K562 (cell line): Measurements from ENCODE around the gene AMZ1. TPM values are rescaled to one million over a fixed set of nuclear protein-coding genes. Genes with fewer than 3 reads are reported as not detected.

Experiments used
- ATAC-seq: fragments of 200-7000 bp; cut with Tn5 transposase; 3 replicates; pipeline ENCODE4 v1.9.1; 2020; ENCODE audit warnings: moderate library complexity
- BruUV-seq: library from RNA; stranded (reverse); fragments of 400-500 nt; replicated peaks from 2 replicates; lab custom pipeline; 2021; lab: Mats Ljungman, UMichigan
- CTCF ChIA-PET: fragments of 300-600 bp; formaldehyde crosslinking; extraction: SDS; loops from one replicate; lab custom pipeline; 2021; ENCODE audit warnings: low intra/inter-chr PET ratio; lab: Yijun Ruan, JAX
- POLR2A ChIA-PET: fragments of 300-600, 350-650 bp; sonication (Branson Sonifier 250); formaldehyde crosslinking; extraction: SDS; loops from one replicate; lab custom pipeline; 2021; ENCODE audit warnings: antibody characterized with exemption, inconsistent platforms; lab: Yijun Ruan, JAX
- DNase-seq, 4 experiments: peaks; one replicate each; pipeline versions ENCODE4 v3.0.0 to v3.0.0-alpha.2; 2011 to 2018; ENCODE audit warnings: low spot score in 3 of 4, mixed read lengths in 3 of 4; ENCODE audit errors: extremely low read depth in 1 of 4
- FAIRE-seq: peaks from 2 replicates; lab custom pipeline; 2011; peaks lifted over from hg19 to GRCh38; lab: Jason Lieb, UNC
- H2AFZ ChIP-seq: 2 replicates; pipeline ENCODE4 v1.6.0; 2011; ENCODE audit warnings: low read depth, low read length, control low read depth, inconsistent platforms
- H3K27ac ChIP-seq: fragments of 200-600 bp; 3 replicates; pipeline ENCODE4 v1.8.0; 2011; ENCODE audit warnings: low read depth, mild to moderate bottlenecking, control low read depth, inconsistent platforms, low read length, moderate library complexity, mixed read lengths; ENCODE audit errors: extremely low read depth
- H3K27me3 ChIP-seq, 2 experiments: fragments of 300-600 bp in 1 of 2; 2 replicates in 1 of 2; 3 replicates in 1 of 2; pipeline versions ENCODE4 v1.6.0 to v1.8.0; 2011; ENCODE audit warnings: inconsistent platforms in 2 of 2, low read length in 2 of 2, mild to moderate bottlenecking in 1 of 2, mixed read lengths in 1 of 2, moderate library complexity in 1 of 2; ENCODE audit not compliant: control insufficient read depth in 2 of 2, insufficient read depth in 2 of 2
- H3K36me3 ChIP-seq: fragments of 300-600 bp; 3 replicates; pipeline ENCODE4 v1.8.0; 2011; ENCODE audit warnings: mild to moderate bottlenecking, low read length, inconsistent platforms; ENCODE audit not compliant: control insufficient read depth, insufficient read depth
- H3K4me1 ChIP-seq, 2 experiments: fragments of 200-600 bp in 1 of 2; replicated peaks in 1 of 2; 2 replicates in 1 of 2; 3 replicates in 1 of 2; pipeline versions ENCODE4 v1.5.1 to v1.8.0; 2011; ENCODE audit warnings: inconsistent platforms in 2 of 2, low read length in 2 of 2, mild to moderate bottlenecking in 1 of 2, mixed read lengths in 1 of 2, moderate library complexity in 1 of 2; ENCODE audit not compliant: control insufficient read depth in 2 of 2, insufficient read depth in 2 of 2
- H3K4me2 ChIP-seq: 2 replicates; pipeline ENCODE4 v1.6.1; 2011; ENCODE audit warnings: low read length, control low read depth, inconsistent platforms, mixed read lengths; ENCODE audit not compliant: insufficient read depth
- H3K4me3 ChIP-seq: fragments of 200-600 bp; sonication (generic), shearing (Covaris generic); 2 replicates; pipeline ENCODE4 v1.5.1; 2016; ENCODE audit warnings: control low read depth, inconsistent platforms
- H3K79me2 ChIP-seq: fragments of 200-600 bp; 3 replicates; pipeline ENCODE4 v1.8.0; 2011; ENCODE audit warnings: low read length, inconsistent platforms; ENCODE audit not compliant: control insufficient read depth, insufficient read depth
- H3K9ac ChIP-seq, 2 experiments: 2 replicates each; pipeline versions ENCODE4 v1.6.0 to v1.6.1; 2011; ENCODE audit warnings: low read depth in 2 of 2, low read length in 2 of 2, control low read depth in 1 of 2, inconsistent platforms in 1 of 2, mild to moderate bottlenecking in 1 of 2, mixed read lengths in 1 of 2; ENCODE audit not compliant: insufficient read depth in 1 of 2
- H3K9me1 ChIP-seq: one replicate; pipeline ENCODE4 v1.6.0; 2011; ENCODE audit warnings: inconsistent platforms, mild to moderate bottlenecking, low read length, moderate library complexity; ENCODE audit not compliant: control insufficient read depth, insufficient read depth
- H3K9me3 ChIP-seq: replicated peaks from 2 replicates; pipeline ENCODE4 v1.5.1; 2011; ENCODE audit warnings: low read depth, low read length, inconsistent platforms; ENCODE audit not compliant: control insufficient read depth, insufficient read depth
- H4K20me1 ChIP-seq: replicated peaks from 2 replicates; pipeline ENCODE4 v1.6.1; 2011; ENCODE audit warnings: low read length, inconsistent platforms, mixed read lengths; ENCODE audit not compliant: control insufficient read depth, insufficient read depth
- CEBPB ChIP-seq: fragments of 450-650 bp; IDR thresholded peaks from 2 replicates; pipeline ENCODE4 v1.6.1; 2016; ENCODE audit warnings: missing genetic modification characterization, missing compliant biosample characterization
- E2F8 ChIP-seq: fragments of 450-650 bp; IDR thresholded peaks from 2 replicates; pipeline ENCODE4 v1.7.1; 2018; ENCODE audit warnings: mild to moderate bottlenecking, low read depth; ENCODE audit not compliant: partially characterized antibody
- GMEB1 ChIP-seq: fragments of 250-450 bp; sonication (Bioruptor Pico); IDR thresholded peaks from 2 replicates; pipeline ENCODE4 v1.4.0; 2020; ENCODE audit warnings: mild to moderate bottlenecking
- GTF2E2 ChIP-seq: fragments of 200-800 bp; sonication (Bioruptor generic); IDR thresholded peaks from 2 replicates; pipeline ENCODE4 v1.6.1; 2016; ENCODE audit warnings: missing genetic modification characterization, missing compliant biosample characterization
- LCOR ChIP-seq: sonication (generic); formaldehyde crosslinking; IDR thresholded peaks from 2 replicates; pipeline ENCODE4 v1.8.0; 2022; ENCODE audit warnings: mild to moderate bottlenecking, missing genetic modification reagents
- MTA3 ChIP-seq: fragments of 450-650 bp; formaldehyde crosslinking; IDR thresholded peaks from 2 replicates; pipeline ENCODE4 v1.6.1; 2017; ENCODE audit warnings: mild to moderate bottlenecking, borderline replicate concordance
- TAL1 ChIP-seq: fragments of 450-650 bp; IDR thresholded peaks from 2 replicates; pipeline ENCODE4 v1.6.1; 2016; ENCODE audit warnings: mild to moderate bottlenecking
- ZNF282 ChIP-seq: sonication (generic); formaldehyde crosslinking; IDR thresholded peaks from 2 replicates; pipeline ENCODE4 v1.8.1; 2023; ENCODE audit warnings: missing genetic modification reagents
- WGBS: fragments of 100-300 bp; shearing (Covaris generic); methylation state at CpG from one replicate; pipeline ENCODE4 v1.1.6; 2016; ENCODE audit warnings: low coverage, mixed read lengths; ENCODE audit not compliant: insufficient coverage; ENCODE audit errors: missing lambda C conversion rate; 5-methylcytosine and 5-hydroxymethylcytosine counted together
- in situ Hi-C: fragments of 300-500 bp; cut with MboI; formaldehyde crosslinking; loops from 4 replicates; pipeline ENCODE4 v1.15.0; 2018; ENCODE audit warnings: inconsistent platforms, mixed read lengths
- intact Hi-C: fragments of 100-400 bp; cut with micrococcal nuclease; formaldehyde crosslinking; loops from 2 replicates; pipeline ENCODE4 v1.14.2; 2022
- polyA plus RNA-seq, 8 experiments: library from polyadenylated mRNA; depleted of rRNA in 4 of 8; stranded (reverse) in 5 of 8; unstranded in 3 of 8; fragments of >200 nt; fragmentation: Nextera tagmentation in 2 of 8; fragmentation: Illumina TruSeq in 1 of 8; extraction: Ambion mirVana in 2 of 8; extraction: Trizol in 1 of 8; gene quantifications; 2 replicates each; pipeline versions ENCODE4 v1.2.1 to v1.2.3, GENCODE V29; 2011 to 2014; ENCODE audit warnings: inconsistent platforms in 1 of 8, missing spikeins in 1 of 8
- total RNA-seq, 7 experiments: library from RNA; depleted of rRNA in 6 of 7; stranded (reverse); fragments of >200 nt in 6 of 7; fragmentation: Illumina TruSeq in 2 of 7; extraction: Trizol in 2 of 7; gene quantifications; 2 replicates each; pipeline versions ENCODE4 v1.2.1 to v1.2.3, GENCODE V29; 2011 to 2021; ENCODE audit warnings: low replicate concordance in 1 of 7
- TF ChIP-seq, protein P1 (sequence below): fragments of 250-450 bp; sonication (Bioruptor Pico); IDR thresholded peaks from 2 replicates; pipeline ENCODE4 v1.4.0; 2020; ENCODE audit warnings: mild to moderate bottlenecking, moderate library complexity

Gene AMZ1
- total and polyA plus RNA-seq, 9 of the 15 experiments (the other 6 are each of a cell fraction or from before 2014, with no cell fraction given) = not detected

GRCh38 chr7:2701832-2702593 lies 14.0 kb downstream of the AMZ1 start:
- H3K79me2 ChIP-seq = no peaks in the 10 kb centered on the region
- no peaks in the 10 kb centered on the region for H3K9me1 ChIP-seq
- no peak overlapping the region for H2AFZ ChIP-seq
- H3K4me2 ChIP-seq = no peak overlapping the region
- in situ Hi-C loops (no loop called here), intact Hi-C loops (no loop called here)
- no peak overlapping the region for H3K4me3 ChIP-seq
- FAIRE-seq = no peak
- ChIA-PET POLR2A (interaction anchor here (0.7 to 1.5 kb wide), 4 partner anchors 10 to 1208 kb away, joined by 3 to 5 read pairs (median 3); partner anchors contain the start of gene IQCE), CTCF (no interaction called here)
- no peak for DNase-seq
- peaks cover 38 to 65% of the 10 kb centered on the region in 2 experiments; a peak in 4 of 5 replicates for H3K27me3 ChIP-seq
- no TSS peak for BruUV-seq
- no peaks in the 10 kb centered on the region for H3K36me3 ChIP-seq
- no peak overlapping the region; a peak in 1 of 4 replicates for H3K9ac ChIP-seq
- H4K20me1 ChIP-seq = peaks cover 7% of the 10 kb centered on the region; the same call in 1 of the 2 replicates
- H3K4me1 ChIP-seq = peaks cover 0 to 25% of the 10 kb centered on the region in 2 experiments; a peak in 1 of 5 replicates
- no peak overlapping the region for H3K27ac ChIP-seq
- H3K9me3 ChIP-seq = no peaks in the 10 kb centered on the region
- no peak for ATAC-seq
- WGBS = 6% methylated on average over 12 of the region's 12 CpGs
- no peak for TF ChIP-seq GMEB1 (CRISPR knock-in tag)
- no peak for TF ChIP-seq ZNF282 (CRISPR knock-in tag)
- TF ChIP-seq MTA3 = no peak
- TF ChIP-seq LCOR (CRISPR knock-in tag) = no peak
- TF ChIP-seq, protein P1, sequence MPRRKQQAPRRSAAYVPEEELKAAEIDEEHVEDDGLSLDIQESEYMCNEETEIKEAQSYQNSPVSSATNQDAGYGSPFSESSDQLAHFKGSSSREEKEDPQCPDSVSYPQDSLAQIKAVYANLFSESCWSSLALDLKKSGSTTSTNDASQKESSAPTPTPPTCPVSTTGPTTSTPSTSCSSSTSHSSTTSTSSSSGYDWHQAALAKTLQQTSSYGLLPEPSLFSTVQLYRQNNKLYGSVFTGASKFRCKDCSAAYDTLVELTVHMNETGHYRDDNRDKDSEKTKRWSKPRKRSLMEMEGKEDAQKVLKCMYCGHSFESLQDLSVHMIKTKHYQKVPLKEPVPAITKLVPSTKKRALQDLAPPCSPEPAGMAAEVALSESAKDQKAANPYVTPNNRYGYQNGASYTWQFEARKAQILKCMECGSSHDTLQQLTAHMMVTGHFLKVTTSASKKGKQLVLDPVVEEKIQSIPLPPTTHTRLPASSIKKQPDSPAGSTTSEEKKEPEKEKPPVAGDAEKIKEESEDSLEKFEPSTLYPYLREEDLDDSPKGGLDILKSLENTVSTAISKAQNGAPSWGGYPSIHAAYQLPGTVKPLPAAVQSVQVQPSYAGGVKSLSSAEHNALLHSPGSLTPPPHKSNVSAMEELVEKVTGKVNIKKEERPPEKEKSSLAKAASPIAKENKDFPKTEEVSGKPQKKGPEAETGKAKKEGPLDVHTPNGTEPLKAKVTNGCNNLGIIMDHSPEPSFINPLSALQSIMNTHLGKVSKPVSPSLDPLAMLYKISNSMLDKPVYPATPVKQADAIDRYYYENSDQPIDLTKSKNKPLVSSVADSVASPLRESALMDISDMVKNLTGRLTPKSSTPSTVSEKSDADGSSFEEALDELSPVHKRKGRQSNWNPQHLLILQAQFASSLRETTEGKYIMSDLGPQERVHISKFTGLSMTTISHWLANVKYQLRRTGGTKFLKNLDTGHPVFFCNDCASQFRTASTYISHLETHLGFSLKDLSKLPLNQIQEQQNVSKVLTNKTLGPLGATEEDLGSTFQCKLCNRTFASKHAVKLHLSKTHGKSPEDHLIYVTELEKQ = no peak
- no peak for TF ChIP-seq GTF2E2 (tag)
- no peak for TF ChIP-seq CEBPB (tag)
- TF ChIP-seq E2F8 = no peak
- TF ChIP-seq TAL1 = no peak
